ENCODE data around the gene PKP2. TPM values are rescaled to one million over a fixed set of nuclear protein-coding genes. Genes with fewer than 3 reads are reported as not detected.

Gene PKP2
- total RNA-seq, 1 experiment from 2014 or later, result 18.4 TPM

DNA sequence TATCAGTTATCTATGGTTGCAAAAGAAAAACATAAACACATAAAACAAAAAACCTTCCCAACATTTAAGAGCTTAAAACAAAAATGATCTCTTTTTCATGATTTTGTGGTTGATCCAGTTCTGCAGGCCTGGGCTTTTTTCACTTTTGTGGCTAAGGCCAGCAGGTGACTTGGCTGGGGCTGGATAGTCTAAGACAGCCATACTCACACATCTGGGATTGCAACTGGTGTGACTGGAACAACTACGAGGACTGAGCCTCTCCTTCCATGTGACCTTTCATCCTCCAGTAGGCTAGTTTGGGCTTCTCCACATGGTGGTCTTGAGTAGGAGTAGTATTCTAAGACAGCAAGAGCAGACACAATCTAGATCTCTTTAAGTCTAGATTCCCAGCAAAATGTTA lies 7.2 kb upstream of the PKP2 start:
- H2BK12ac ChIP-seq (ENCODE audit: insufficient read length, low read depth, low read length), result no peak overlapping the region
- WGBS (ENCODE audit: extremely low coverage, insufficient read length, low lambda C conversion rate), result no CpG with 5 or more reads among the region's 1 CpG

More for the DNA sequence above, 7.2 kb upstream of the PKP2 start:
- no peaks in the 10 kb centered on the region for H4K20me1 ChIP-seq (ENCODE audit: control insufficient read depth, insufficient read depth, insufficient read length)
- no peak overlapping the region for H2BK20ac ChIP-seq (ENCODE audit: low read depth, low read length, poor library complexity, severe bottlenecking)
- H4K91ac ChIP-seq (ENCODE audit: insufficient read length, low read depth, low read length), result no peak overlapping the region
- no peak overlapping the region for H2AFZ ChIP-seq (ENCODE audit: low read length)
- H3K9me3 ChIP-seq (ENCODE audit: control insufficient read depth, low read depth, low read length), result no peaks in the 10 kb centered on the region
- H4K8ac ChIP-seq (replicated peaks; ENCODE audit: insufficient read length, low read depth, low read length), result no peak overlapping the region
- no peak overlapping the region for H2BK15ac ChIP-seq (ENCODE audit: low read depth, low read length)
- no peak overlapping the region for H4K5ac ChIP-seq (ENCODE audit: insufficient read length, low read depth, low read length)
- H3K79me2 ChIP-seq (ENCODE audit: insufficient read depth, low read length), result no peaks in the 10 kb centered on the region
- H3K4me1 Mint-ChIP-seq, result peaks cover 3 to 8% of the 10 kb centered on the region in 2 experiments
- H3K23ac ChIP-seq (ENCODE audit: insufficient read length, low read depth, low read length), result no peak overlapping the region
- H3K27ac ChIP-seq (ENCODE audit: insufficient read length, low read depth, low read length), result no peak overlapping the region
- H3K23me2 ChIP-seq (ENCODE audit: insufficient read length, low read depth, low read length, poor library complexity, severe bottlenecking), result no peaks in the 10 kb centered on the region
- H3K27me3 Mint-ChIP-seq (ENCODE audit: low read depth), result no peaks in the 10 kb centered on the region
- no peak overlapping the region for H3K9ac ChIP-seq (ENCODE audit: extremely low read depth, insufficient read length, low read length)
- H2BK5ac ChIP-seq (ENCODE audit: insufficient read length, low read length), result no peak overlapping the region
- H3K18ac ChIP-seq (ENCODE audit: insufficient read length, low read depth, low read length), result no peak overlapping the region
- DNase-seq, result no peak
- no peaks in the 10 kb centered on the region for H3K79me1 ChIP-seq (ENCODE audit: insufficient read depth, low read depth, low read length, poor library complexity, severe bottlenecking)
- no peaks in the 10 kb centered on the region for H3K27me3 ChIP-seq (ENCODE audit: insufficient read depth, low read length)
- H3T11ph ChIP-seq (ENCODE audit: low read length), result no peak overlapping the region
- TF ChIP-seq, protein P1, sequence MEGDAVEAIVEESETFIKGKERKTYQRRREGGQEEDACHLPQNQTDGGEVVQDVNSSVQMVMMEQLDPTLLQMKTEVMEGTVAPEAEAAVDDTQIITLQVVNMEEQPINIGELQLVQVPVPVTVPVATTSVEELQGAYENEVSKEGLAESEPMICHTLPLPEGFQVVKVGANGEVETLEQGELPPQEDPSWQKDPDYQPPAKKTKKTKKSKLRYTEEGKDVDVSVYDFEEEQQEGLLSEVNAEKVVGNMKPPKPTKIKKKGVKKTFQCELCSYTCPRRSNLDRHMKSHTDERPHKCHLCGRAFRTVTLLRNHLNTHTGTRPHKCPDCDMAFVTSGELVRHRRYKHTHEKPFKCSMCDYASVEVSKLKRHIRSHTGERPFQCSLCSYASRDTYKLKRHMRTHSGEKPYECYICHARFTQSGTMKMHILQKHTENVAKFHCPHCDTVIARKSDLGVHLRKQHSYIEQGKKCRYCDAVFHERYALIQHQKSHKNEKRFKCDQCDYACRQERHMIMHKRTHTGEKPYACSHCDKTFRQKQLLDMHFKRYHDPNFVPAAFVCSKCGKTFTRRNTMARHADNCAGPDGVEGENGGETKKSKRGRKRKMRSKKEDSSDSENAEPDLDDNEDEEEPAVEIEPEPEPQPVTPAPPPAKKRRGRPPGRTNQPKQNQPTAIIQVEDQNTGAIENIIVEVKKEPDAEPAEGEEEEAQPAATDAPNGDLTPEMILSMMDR (conservative IDR thresholded peaks at IDR 0.05), result no peak
- no peak overlapping the region for H3K4ac ChIP-seq (ENCODE audit: low read depth, low read length)
- no peak overlapping the region for H2AK5ac ChIP-seq (ENCODE audit: insufficient read length, low read length)
- no peak overlapping the region for H3K27ac Mint-ChIP-seq
- H3K4me2 ChIP-seq (ENCODE audit: insufficient read depth, insufficient read length, low read length), result no peak overlapping the region
- no peak overlapping the region for H3K4me3 Mint-ChIP-seq
- H3K14ac ChIP-seq (ENCODE audit: insufficient read depth, low read length), result no peak overlapping the region
- no peaks in the 10 kb centered on the region for H3K9me3 Mint-ChIP-seq
- H2BK120ac ChIP-seq (ENCODE audit: low read depth, low read length, poor library complexity, severe bottlenecking), result no peak overlapping the region
- H3K36me3 Mint-ChIP-seq (ENCODE audit: insufficient read depth in 1 of 3, low read depth in 3 of 3), result no peaks in the 10 kb centered on the region
- no peaks in the 10 kb centered on the region; the same call in 1 of the 2 replicates for H3K4me1 ChIP-seq (ENCODE audit: insufficient read depth, low read length)
- H3K56ac ChIP-seq (ENCODE audit: insufficient read length, low read depth, low read length), result no peak overlapping the region
